T47D (cell line): Measurements from ENCODE around the gene ARID1B.

ENCODE experiments used
- DNase-seq, 2 experiments: peaks; one replicate each; pipeline versions ENCODE4 v3.0.0 to v3.0.0-alpha.2; 2011 to 2012; ENCODE audit warnings: low read depth in 1 of 2, low spot score in 1 of 2
- JUND ChIP-seq: IDR thresholded peaks from 2 replicates; pipeline ENCODE4 v1.6.1; 2012; ENCODE audit warnings: low read depth
- in situ Hi-C: cut with HindIII; loops from 2 replicates; pipeline ENCODE4 v1.10.0; 2016; ENCODE audit warnings: low sequenced_read_pairs, low pct_unique_long_range_greater_than_20kb

The ARID1B gene

GRCh38 chr6:156995502-156995901, 218.3 kb downstream of the ARID1B start:
- in situ Hi-C loops: no loop called here
- TF ChIP-seq JUND: no peak

DNA sequence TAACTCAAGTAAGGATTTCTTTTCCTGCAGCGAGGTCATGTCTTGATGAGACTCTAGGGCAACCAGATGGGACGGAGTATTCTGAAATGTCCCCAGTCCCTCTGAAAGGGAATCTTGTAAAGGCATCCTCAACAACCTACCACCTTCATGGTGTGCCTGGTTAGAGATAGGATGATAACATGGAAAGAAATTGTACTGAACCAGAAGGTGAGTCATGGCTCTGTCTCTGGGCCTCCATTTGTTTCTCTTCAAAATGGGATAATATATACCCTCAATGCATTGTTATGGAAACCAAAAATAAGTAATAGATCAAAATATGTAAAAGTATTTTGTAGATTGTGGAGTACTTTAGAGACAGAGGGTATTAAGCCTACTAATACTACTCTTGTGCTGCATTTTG, 219.1 kb downstream of the ARID1B start:
- in situ Hi-C loops: no loop called here
- DNase-seq: no peak
- no peak for TF ChIP-seq JUND

More at GRCh38 chr6:156995502-156995901, 218.3 kb downstream of the ARID1B start:
- DNase-seq: no peak

- no peak for DNase-seq
- in situ Hi-C loops: no loop called here
- TF ChIP-seq JUND: no peak
These were observed 221.7 kb downstream of the ARID1B start for GRCh38 chr6:156998794-156999330.

- no peak for DNase-seq
- TF ChIP-seq JUND: no peak
- in situ Hi-C loops: no loop called here
These were observed 222.6 kb downstream of the ARID1B start for GRCh38 chr6:156999762-157000161.

- no peak for TF ChIP-seq JUND
- in situ Hi-C loops: no loop called here
These were observed 224.5 kb downstream of the ARID1B start for GRCh38 chr6:157001716-157002115.

GRCh38 chr6:157002774-157003173, 225.6 kb downstream of the ARID1B start:
- DNase-seq: no peak
- in situ Hi-C loops: no loop called here
- no peak for TF ChIP-seq JUND

More at GRCh38 chr6:157001716-157002115, 224.5 kb downstream of the ARID1B start:
- no peak for DNase-seq

DNA sequence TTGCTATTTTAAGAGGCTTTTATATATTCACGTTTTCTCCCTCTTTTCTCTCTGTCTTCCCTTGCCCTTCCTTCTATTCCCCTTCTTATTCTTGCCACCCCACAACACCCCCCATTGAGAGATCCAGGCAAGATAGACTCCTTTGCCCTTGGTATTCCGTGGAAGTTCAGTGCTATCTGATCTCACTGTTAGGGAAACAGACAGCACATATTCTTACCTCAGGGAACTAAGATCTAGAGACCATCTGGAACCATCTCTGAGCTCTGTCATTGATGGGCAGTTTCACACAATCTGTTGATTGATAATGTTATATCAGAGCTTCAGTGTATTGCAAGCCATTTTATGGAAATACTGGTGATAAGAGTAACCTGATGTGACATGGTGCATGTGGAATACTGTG, 228.8 kb downstream of the ARID1B start:
- DNase-seq: no peak
- TF ChIP-seq JUND: no peak
- in situ Hi-C loops: no loop called here

DNA sequence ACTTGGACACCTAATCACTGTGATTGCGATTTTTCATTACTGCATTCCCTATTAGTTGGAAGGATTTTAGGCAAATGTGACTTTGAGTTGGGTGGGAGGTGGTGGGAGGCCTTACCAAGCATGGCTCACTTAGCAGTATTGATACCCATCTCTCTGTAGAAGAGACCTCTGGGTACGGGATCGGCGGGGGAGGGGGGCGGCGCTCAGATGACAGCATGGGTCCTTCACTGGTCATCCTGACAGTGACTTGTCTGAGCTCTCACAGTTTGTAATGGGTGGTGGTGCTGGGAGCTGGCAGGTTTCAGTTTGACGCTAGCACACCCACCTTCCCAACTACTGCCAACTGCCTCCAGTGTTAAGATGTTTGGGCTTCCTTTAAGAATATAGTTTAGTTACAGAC, 231.4 kb downstream of the ARID1B start:
- TF ChIP-seq JUND: no peak
- DNase-seq: no peak
- in situ Hi-C loops: no loop called here

DNA sequence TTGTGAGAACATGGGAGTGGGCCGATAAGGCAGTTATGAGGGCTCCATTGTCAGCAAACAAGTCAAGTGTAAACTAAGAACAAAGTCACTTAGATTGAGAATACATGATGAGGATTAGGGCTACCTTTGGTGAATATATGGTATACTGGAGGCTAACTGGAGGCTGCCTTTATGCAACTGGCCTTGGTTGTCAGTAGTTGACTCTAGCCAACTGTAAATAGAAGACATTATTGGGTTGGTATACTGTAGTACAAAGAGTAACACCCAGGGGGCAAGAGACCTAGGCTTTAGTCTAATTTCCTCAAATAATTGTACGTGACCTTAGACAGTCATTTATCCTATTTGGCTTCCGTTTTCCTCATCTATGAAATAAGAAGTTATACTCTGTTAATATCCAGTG, 235.2 kb downstream of the ARID1B start:
- in situ Hi-C loops: no loop called here
- TF ChIP-seq JUND: no peak
- DNase-seq: no peak

GRCh38 chr6:157013649-157014304, 236.6 kb downstream of the ARID1B start:
- no peak for TF ChIP-seq JUND
- in situ Hi-C loops: no loop called here
- DNase-seq: no peak

DNA sequence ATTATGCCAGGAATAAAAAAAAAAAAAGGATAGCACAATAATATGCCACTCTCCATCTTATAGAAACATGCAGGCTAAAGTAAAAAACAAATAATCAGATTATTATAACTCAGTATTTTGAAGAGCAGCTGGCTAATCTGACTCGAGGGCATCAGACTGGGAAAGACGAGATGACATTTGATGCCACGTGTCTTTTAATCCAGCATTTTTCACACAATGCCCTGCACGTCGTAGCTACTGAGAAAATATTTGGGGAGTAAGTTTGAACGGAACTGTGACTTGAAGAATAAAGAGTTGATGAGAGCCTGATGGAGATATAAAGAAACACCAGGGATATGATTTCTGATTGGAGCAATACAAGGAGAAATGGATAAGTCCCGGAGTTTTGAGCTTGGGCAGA, 237.7 kb downstream of the ARID1B start:
- no peak for TF ChIP-seq JUND
- no peak for DNase-seq
- in situ Hi-C loops: no loop called here

- in situ Hi-C loops: no loop called here
- no peak for DNase-seq
- TF ChIP-seq JUND: no peak
These were observed 239.8 kb downstream of the ARID1B start for GRCh38 chr6:157017022-157017421.

- in situ Hi-C loops: no loop called here
- TF ChIP-seq JUND: no peak
- no peak for DNase-seq
These were observed 240.7 kb downstream of the ARID1B start for GRCh38 chr6:157017861-157018260.
